CD4-positive, alpha-beta T cell (primary cell): ENCODE data around the gene KIF7. TPM values are rescaled to one million over a fixed set of nuclear protein-coding genes. Genes with fewer than 3 reads are reported as not detected.
"Not testable (repeated sequence)": the region's sequence is repeated elsewhere in the genome, so short reads cannot be mapped to it uniquely, and the experiment has no call there.

Experiments used
- ATAC-seq: fragments of 200-7000 bp; cut with Tn5 transposase; one replicate; pipeline ENCODE4 v1.10.0; 2022; ENCODE audit warnings: mild to moderate bottlenecking; ENCODE audit not compliant: poor library complexity
- CTCF ChIA-PET: fragments of 350-600 bp; sonication (Branson Sonifier 250); formaldehyde crosslinking; loops from one replicate; lab custom pipeline; 2021; ENCODE audit warnings: antibody characterized with exemption, inconsistent platforms; lab: Charles Lee
- POLR2A ChIA-PET: fragments of 350-600 bp; sonication (Branson Sonifier 250); formaldehyde crosslinking; loops from one replicate; lab custom pipeline; 2021; ENCODE audit warnings: antibody characterized with exemption, inconsistent platforms; lab: Charles Lee
- DNase-seq, 14 experiments: peaks; one replicate each; pipeline ENCODE4 v3.0.0-alpha.2; 2013 to 2020; ENCODE audit warnings: mixed read lengths in 2 of 14
- H3K27ac ChIP-seq, 2 donors: one replicate each; pipeline versions ENCODE4 v1.5.1 to v1.7.0; 2013; ENCODE audit warnings: low read length in 2 of 2, low read depth in 1 of 2, mild to moderate bottlenecking in 1 of 2
- H3K27me3 ChIP-seq, 2 experiments: 1 replicate in 1 of 2; 2 replicates in 1 of 2; pipeline versions ENCODE4 v1.6.1 to v1.7.0; 2013; ENCODE audit warnings: low read length in 2 of 2, control low read depth in 1 of 2, mild to moderate bottlenecking in 1 of 2, moderate library complexity in 1 of 2; ENCODE audit not compliant: insufficient read depth in 2 of 2, control insufficient read depth in 1 of 2
- H3K36me3 ChIP-seq: one replicate; pipeline ENCODE4 v1.6.1; 2013; ENCODE audit warnings: low read length, control low read depth; ENCODE audit not compliant: insufficient read depth
- H3K4me1 ChIP-seq: one replicate; pipeline ENCODE4 v1.6.1; 2013; ENCODE audit warnings: low read length, control low read depth; ENCODE audit not compliant: insufficient read depth
- H3K4me3 ChIP-seq: one replicate; pipeline ENCODE4 v1.5.1; 2013; ENCODE audit warnings: mild to moderate bottlenecking, low read length, moderate library complexity
- H3K9me3 ChIP-seq, 2 experiments: 1 replicate in 1 of 2; 2 replicates in 1 of 2; pipeline versions ENCODE4 v1.6.1 to v1.7.0; 2013; ENCODE audit warnings: low read length in 2 of 2, mild to moderate bottlenecking in 2 of 2, control low read depth in 1 of 2, moderate library complexity in 1 of 2; ENCODE audit not compliant: control insufficient read depth in 1 of 2, insufficient read depth in 1 of 2
- H3K27ac Mint-ChIP-seq: one replicate; pipeline ENCODE4 v1.8.0; 2020; ENCODE audit warnings: mixed read lengths
- H3K27me3 Mint-ChIP-seq: one replicate; pipeline ENCODE4 v1.8.0; 2021; ENCODE audit warnings: mixed read lengths
- H3K36me3 Mint-ChIP-seq: one replicate; pipeline ENCODE4 v1.8.0; 2021; ENCODE audit warnings: low read depth, mixed read lengths
- H3K4me1 Mint-ChIP-seq: one replicate; pipeline ENCODE4 v1.8.0; 2021; ENCODE audit warnings: low read depth, mixed read lengths
- H3K4me3 Mint-ChIP-seq: one replicate; pipeline ENCODE4 v1.8.0; 2020; ENCODE audit warnings: mild to moderate bottlenecking, mixed read lengths
- H3K9me3 Mint-ChIP-seq: one replicate; pipeline ENCODE4 v1.8.0; 2020; ENCODE audit warnings: mixed read lengths
- CTCF ChIP-seq: fragments of 200-600 bp; IDR thresholded peaks from one replicate; pipeline ENCODE4 v1.8.0; 2022; ENCODE audit warnings: antibody characterized with exemption, mild to moderate bottlenecking
- intact Hi-C, 2 experiments: fragments of 100-400 bp; cut with DNase I in 1 of 2; cut with micrococcal nuclease in 1 of 2; formaldehyde crosslinking; loops; one replicate each; pipeline versions ENCODE4 v1.15.1 to v1.9.0; 2023 to 2025; cut with DNase I, micrococcal nuclease
- total RNA-seq, 174 experiments: library from RNA in 2 of 174; stranded (reverse) in 2 of 174; gene quantifications; one replicate each; pipeline ENCODE4 v1.2.3 and lab custom pipeline; 2021 to 2026

The KIF7 gene
- total RNA-seq, 2 experiments from 2014 or later, result 0.08 to 0.20 TPM

GRCh38 chr15:89690276-89691218, 35.3 kb upstream of the KIF7 start, which contains the start of the genes PEX11A and WDR93:
Gene PEX11A, minus strand, starts transcription at chr15:89690754. Its CDS starts 122 bp downstream, at chr15:89690632.
Gene WDR93, plus strand, starts transcription at chr15:89690811. Its CDS starts 10,936 bp downstream, at chr15:89701747.
- H3K9me3 Mint-ChIP-seq, result no peaks in the 10 kb centered on the region
- peaks cover 5% of the 10 kb centered on the region for H3K27me3 Mint-ChIP-seq
- Histone ChIP-seq H3K27ac (peak within 1 kb of the TSS in 1 of 2 donors; percentile 63), H3K4me3 (peak within 1 kb of the TSS; percentile 98), H3K9me3 (no peaks in the 10 kb centered on the region), H3K27me3 (no peaks in the 10 kb centered on the region), H3K36me3 (peaks cover 2% of the 10 kb centered on the region), H3K4me1 (peaks cover 17% of the 10 kb centered on the region)
- peak within 1 kb of the TSS; percentile 90 for H3K4me3 Mint-ChIP-seq
- TF ChIP-seq CTCF, result no peak
- DNase-seq (peak; percentile 58 to 89 (median 71)), ATAC-seq (peak; percentile 82)
- ChIA-PET POLR2A (no interaction called here), CTCF (no interaction called here)
- intact Hi-C loops, result loop anchor here in 1 of 2 experiments (5.0 to 10.0 kb wide), 2 partner anchors 113 to 356 kb away; partner anchors contain the start of genes POLG and TICRR
- H3K27ac Mint-ChIP-seq, result peak within 1 kb of the TSS; percentile 73
- H3K4me1 Mint-ChIP-seq, result peaks cover 6% of the 10 kb centered on the region
- H3K36me3 Mint-ChIP-seq, result peaks cover 2% of the 10 kb centered on the region

- DNase-seq, ATAC-seq, H3K36me3 Mint-ChIP-seq, POLR2A ChIA-PET, H3K9me3 Mint-ChIP-seq, H3K27me3 Mint-ChIP-seq, H3K4me1 Mint-ChIP-seq, H3K27ac ChIP-seq, H3K36me3 ChIP-seq, H3K9me3 ChIP-seq, H3K27me3 ChIP-seq, CTCF ChIA-PET: not testable (repeated sequence)
- intact Hi-C loops, result loop anchor here in 1 of 2 experiments (5.0 to 10.0 kb wide), 2 partner anchors 113 to 355 kb away; partner anchors contain the start of genes POLG and TICRR
- Mint-ChIP-seq H3K27ac (peak overlapping the region; percentile 73), H3K4me3 (peak overlapping the region; percentile 90)
- Histone ChIP-seq H3K4me3 (peak overlapping the region; percentile 98), H3K4me1 (peaks cover 17% of the 10 kb centered on the region)
Measured at GRCh38 chr15:89689930-89690275, 34.6 kb upstream of the KIF7 start.

GRCh38 chr15:89686522-89686921, 31.3 kb upstream of the KIF7 start:
- Mint-ChIP-seq H3K27ac (no peak overlapping the region), H3K4me1 (peaks cover 6% of the 10 kb centered on the region), H3K27me3 (no peaks in the 10 kb centered on the region), H3K4me3 (no peak overlapping the region), H3K9me3 (no peaks in the 10 kb centered on the region), H3K36me3 (peaks cover 14% of the 10 kb centered on the region)
- ChIA-PET CTCF (no interaction called here), POLR2A (no interaction called here)
- Histone ChIP-seq H3K36me3 (peaks cover 2% of the 10 kb centered on the region), H3K4me3 (no peak overlapping the region), H3K4me1 (peaks cover 17% of the 10 kb centered on the region), H3K27ac (no peak overlapping the region), H3K27me3 (no peaks in the 10 kb centered on the region), H3K9me3 (no peaks in the 10 kb centered on the region)
- DNase-seq, result no peak
- intact Hi-C loops, result no loop called here
- ATAC-seq, result no peak
- no peak for TF ChIP-seq CTCF
